Esophagus (tissue), 2 donors: ENCODE data around the gene RO60. TPM values are rescaled to one million over a fixed set of nuclear protein-coding genes. Genes with fewer than 3 reads are reported as not detected.
A peak's percentile ranks its signal among the peaks of the same experiment; 100 is the strongest.

ENCODE experiments used
- H3K27ac ChIP-seq, 2 donors: one replicate each; pipeline ENCODE4 v1.5.1; 2013; ENCODE audit warnings: low read depth in 2 of 2, mild to moderate bottlenecking in 2 of 2, inconsistent platforms in 1 of 2, low read length in 1 of 2, moderate library complexity in 1 of 2
- H3K27me3 ChIP-seq, 2 donors: one replicate each; pipeline ENCODE4 v1.6.1; 2013; ENCODE audit warnings: low read length in 2 of 2, control low read depth in 1 of 2, mild to moderate bottlenecking in 1 of 2; ENCODE audit not compliant: insufficient read depth in 2 of 2, control insufficient read depth in 1 of 2
- H3K36me3 ChIP-seq, 2 donors: one replicate each; pipeline ENCODE4 v1.6.1; 2013; ENCODE audit warnings: low read length in 1 of 2; ENCODE audit not compliant: control insufficient read depth in 2 of 2, insufficient read depth in 2 of 2
- H3K4me1 ChIP-seq, 2 donors: one replicate each; pipeline ENCODE4 v1.6.1; 2013; ENCODE audit warnings: low read length in 1 of 2; ENCODE audit not compliant: control insufficient read depth in 2 of 2, insufficient read depth in 2 of 2
- H3K4me3 ChIP-seq, 2 donors: one replicate each; pipeline ENCODE4 v1.5.1; 2013; ENCODE audit warnings: low read length in 2 of 2, mild to moderate bottlenecking in 2 of 2, low read depth in 1 of 2, moderate library complexity in 1 of 2
- H3K9me3 ChIP-seq, 2 donors: one replicate each; pipeline ENCODE4 v1.6.1; 2013; ENCODE audit warnings: mild to moderate bottlenecking in 2 of 2, low read depth in 1 of 2, low read length in 1 of 2, moderate library complexity in 1 of 2; ENCODE audit not compliant: control insufficient read depth in 2 of 2, insufficient read depth in 1 of 2
- WGBS, 2 donors: extraction: QIAGEN DNeasy Blood & Tissue Kit; methylation state at CpG; one replicate each; pipeline ENCODE4 v1.1.7; 2013; 5-methylcytosine and 5-hydroxymethylcytosine counted together
- polyA plus RNA-seq, 2 donors: library from polyadenylated mRNA; stranded (reverse); fragments of 200-250 nt; gene quantifications; one replicate each; pipeline ENCODE4 v1.2.3, GENCODE V29; 2013
- donor health status: healthy with polysubstance abuse.
- donor health status: Bipolar disorder and iron deficiency.

RO60 gene
- polyA plus RNA-seq, 2 donors: 4.5 to 5.8 TPM

GRCh38 chr1:193079187-193079586 is 19.8 kb downstream of the RO60 start:
- Histone ChIP-seq H3K27me3 (no peaks in the 10 kb centered on the region), H3K27ac (no peak overlapping the region), H3K36me3 (peaks cover 3 to 4% of the 10 kb centered on the region in 2 donors), H3K4me1 (no peaks in the 10 kb centered on the region), H3K4me3 (no peak overlapping the region), H3K9me3 (no peaks in the 10 kb centered on the region)
- 89 to 96% methylated on average over 3 of the region's 3 CpGs for WGBS, 2 donors

- no peaks in the 10 kb centered on the region for H3K9me3 ChIP-seq
- peaks cover 3 to 4% of the 10 kb centered on the region in 2 donors for H3K36me3 ChIP-seq
- no peak overlapping the region for H3K4me3 ChIP-seq
- no peaks in the 10 kb centered on the region for H3K27me3 ChIP-seq
- no peak overlapping the region for H3K27ac ChIP-seq
- WGBS, 2 donors: 85 to 90% methylated on average over 6 of the region's 6 CpGs
- H3K4me1 ChIP-seq: no peaks in the 10 kb centered on the region
Observed at GRCh38 chr1:193083365-193084088, 24.1 kb downstream of the RO60 start.

DNA sequence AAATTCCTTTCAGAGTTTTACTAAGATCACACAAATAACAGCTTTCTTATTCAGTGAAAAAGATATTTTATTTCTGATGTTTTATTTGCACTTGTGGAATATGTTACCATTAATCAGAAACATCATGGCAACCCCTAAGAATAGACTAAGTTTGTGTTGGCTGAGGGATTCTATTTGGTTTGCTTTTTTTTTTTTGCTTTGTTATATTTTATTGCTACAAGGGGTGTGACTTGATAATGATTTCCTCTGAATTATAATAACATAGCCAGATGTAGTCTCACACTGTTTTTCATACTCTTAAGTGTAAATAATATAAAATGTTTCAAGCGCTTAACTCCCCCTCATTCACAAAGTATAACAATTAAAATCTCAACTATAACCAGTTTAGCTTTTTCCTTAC is 25.9 kb downstream of the RO60 start:
- WGBS, 2 donors: 84 to 94% methylated on average over 1 of the region's 1 CpG

DNA sequence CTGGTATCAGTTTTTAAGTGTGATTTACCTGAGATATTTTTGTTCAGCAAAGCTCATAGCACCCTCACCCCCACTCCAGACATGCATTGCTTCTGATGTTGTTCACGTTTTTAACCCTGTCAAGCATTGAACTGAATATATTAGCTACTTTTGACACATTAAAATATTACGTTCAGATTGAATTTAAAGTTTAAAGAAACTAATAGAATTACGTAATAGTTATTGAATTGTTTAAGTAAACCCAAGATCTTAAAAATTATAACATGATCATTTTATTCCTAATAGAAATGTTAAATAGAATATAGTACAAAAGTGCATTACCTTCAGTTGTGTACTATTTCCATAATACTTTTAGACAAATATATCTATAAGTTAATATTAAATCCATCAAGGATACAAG is 26.9 kb downstream of the RO60 start:
- 88 to 91% methylated on average over 3 of the region's 3 CpGs for WGBS, 2 donors
- Histone ChIP-seq H3K27me3 (no peaks in the 10 kb centered on the region), H3K9me3 (no peaks in the 10 kb centered on the region), H3K4me1 (no peaks in the 10 kb centered on the region), H3K36me3 (peaks cover 3 to 4% of the 10 kb centered on the region in 2 donors), H3K27ac (no peak overlapping the region), H3K4me3 (no peak overlapping the region)

More for the DNA sequence above, 25.9 kb downstream of the RO60 start:
- Histone ChIP-seq H3K9me3 (no peaks in the 10 kb centered on the region), H3K27me3 (no peaks in the 10 kb centered on the region), H3K36me3 (peaks cover 3 to 4% of the 10 kb centered on the region in 2 donors), H3K4me3 (no peak overlapping the region), H3K4me1 (no peaks in the 10 kb centered on the region), H3K27ac (no peak overlapping the region)

GRCh38 chr1:193087893-193088292 is 28.5 kb downstream of the RO60 start:
- no peak overlapping the region for H3K4me3 ChIP-seq
- H3K36me3 ChIP-seq: peaks cover 0 to 4% of the 10 kb centered on the region in 2 donors
- no peaks in the 10 kb centered on the region for H3K4me1 ChIP-seq
- WGBS, 2 donors: 54 to 77% methylated on average over 3 of the region's 3 CpGs
- H3K27me3 ChIP-seq: no peaks in the 10 kb centered on the region
- no peaks in the 10 kb centered on the region for H3K9me3 ChIP-seq
- no peak overlapping the region for H3K27ac ChIP-seq

DNA sequence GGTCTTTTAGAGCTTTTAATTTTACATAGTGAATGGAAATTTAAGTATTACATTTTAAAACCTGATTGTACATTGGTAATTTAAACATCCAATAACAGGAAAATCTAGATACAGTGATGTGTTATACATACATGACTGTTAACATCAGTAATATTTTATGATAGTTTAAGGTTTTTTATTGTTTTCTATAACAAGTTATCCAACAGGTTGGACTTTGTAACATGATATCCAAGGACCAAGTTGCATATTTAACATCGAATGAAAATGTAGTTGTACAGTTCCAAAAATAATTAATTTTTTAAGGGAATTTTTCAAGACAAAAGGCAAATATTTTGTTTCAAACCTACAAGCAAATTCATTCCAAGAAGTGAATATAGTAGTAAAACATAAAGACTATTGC is 31.5 kb downstream of the RO60 start:
- no peaks in the 10 kb centered on the region for H3K9me3 ChIP-seq
- no peaks in the 10 kb centered on the region for H3K4me1 ChIP-seq
- H3K27ac ChIP-seq: no peak overlapping the region
- H3K4me3 ChIP-seq: no peak overlapping the region
- 72 to 75% methylated on average over 1 of the region's 1 CpG for WGBS, 2 donors
- H3K27me3 ChIP-seq: no peaks in the 10 kb centered on the region
- H3K36me3 ChIP-seq: peaks cover 0 to 2% of the 10 kb centered on the region in 2 donors

DNA sequence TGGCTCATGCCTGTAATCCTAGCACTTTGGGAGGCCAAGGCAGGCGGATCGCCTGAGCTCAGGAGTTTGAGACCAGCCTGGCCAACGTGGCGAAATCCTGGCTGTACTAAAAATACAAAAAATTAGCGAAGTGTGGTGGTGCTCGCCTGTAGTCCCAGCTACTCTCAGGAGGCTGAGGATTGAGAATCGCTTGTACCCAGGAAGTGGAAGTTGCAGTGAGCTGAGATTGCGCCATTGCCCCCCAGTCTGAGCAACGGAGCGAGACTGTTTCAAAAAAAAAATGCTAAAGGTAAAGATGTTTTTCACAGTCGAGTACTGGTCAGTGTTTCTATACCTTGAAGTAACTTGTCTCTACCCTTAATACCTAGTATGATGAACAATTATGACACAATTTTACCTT is 34.7 kb downstream of the RO60 start:
- H3K4me3 ChIP-seq: no peak overlapping the region
- H3K27ac ChIP-seq: no peak overlapping the region
- H3K9me3 ChIP-seq: no peaks in the 10 kb centered on the region
- no peaks in the 10 kb centered on the region for H3K4me1 ChIP-seq
- WGBS, 2 donors: 96 to 97% methylated on average over 11 of the region's 11 CpGs
- H3K27me3 ChIP-seq: no peaks in the 10 kb centered on the region
- peaks cover 0 to 5% of the 10 kb centered on the region in 2 donors for H3K36me3 ChIP-seq

DNA sequence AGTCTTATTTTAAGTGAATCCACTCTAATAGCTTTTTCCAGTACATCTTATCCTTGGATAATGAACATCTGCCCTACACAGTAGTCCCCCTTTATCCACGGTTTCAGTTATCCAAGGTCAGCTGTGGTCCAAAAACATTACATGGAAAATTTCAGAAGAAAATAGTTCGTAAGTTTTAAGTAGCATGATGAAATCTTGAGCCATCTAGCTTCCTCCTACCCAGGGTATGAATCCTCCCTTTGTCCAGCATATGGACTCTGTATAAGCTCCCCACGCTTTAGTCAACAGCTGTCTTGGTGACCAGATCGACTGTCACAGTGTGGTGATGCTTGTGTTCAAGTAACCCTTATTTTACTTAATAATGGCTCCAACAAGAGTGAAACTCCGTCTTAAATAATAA is 43.2 kb downstream of the RO60 start:
- Histone ChIP-seq H3K27me3 (no peaks in the 10 kb centered on the region), H3K4me1 (no peaks in the 10 kb centered on the region), H3K27ac (no peak overlapping the region), H3K9me3 (no peaks in the 10 kb centered on the region), H3K36me3 (peaks cover 4 to 9% of the 10 kb centered on the region in 2 donors), H3K4me3 (no peak overlapping the region)
- 93 to 94% methylated on average over 5 of the region's 5 CpGs for WGBS, 2 donors

DNA sequence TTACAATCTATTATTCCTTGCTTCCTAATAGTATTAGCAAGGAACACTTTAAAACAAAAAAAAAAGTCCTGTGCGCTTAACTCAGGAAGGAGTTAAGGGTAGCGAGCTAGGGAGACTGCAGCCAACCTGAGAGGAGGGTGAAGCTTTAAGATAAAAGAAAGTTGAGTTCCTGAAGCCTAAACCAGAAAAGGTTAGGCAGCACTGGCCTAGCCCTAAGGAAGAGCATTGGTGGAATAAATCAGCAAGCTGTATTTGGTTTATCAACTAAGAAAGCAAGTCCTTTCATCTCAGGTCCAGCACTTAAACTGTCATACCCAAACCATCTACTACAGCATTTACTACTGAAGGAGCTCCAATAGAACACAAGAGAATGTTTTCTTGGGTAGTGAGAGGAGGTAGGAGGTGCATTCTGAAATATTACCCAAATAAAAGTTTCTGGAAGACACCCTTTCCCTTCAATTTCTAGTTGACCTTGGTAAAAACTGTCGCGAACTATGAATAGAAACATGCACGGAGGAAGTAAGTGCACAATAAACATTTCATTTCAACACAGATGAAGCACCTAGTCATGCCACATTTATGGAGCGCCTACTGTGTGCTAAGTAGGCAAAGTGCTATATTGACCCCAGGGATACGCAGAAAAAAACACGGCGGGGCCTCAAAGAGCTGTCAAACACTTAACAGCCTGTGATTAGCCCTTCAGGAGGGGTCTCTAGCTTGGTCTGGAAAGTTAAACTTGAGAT is 44.5 kb downstream of the RO60 start:
- Histone ChIP-seq H3K4me1 (no peaks in the 10 kb centered on the region), H3K4me3 (peak overlapping the region; percentile 66 to 89), H3K27me3 (no peaks in the 10 kb centered on the region), H3K36me3 (peaks cover 4 to 6% of the 10 kb centered on the region in 2 donors), H3K27ac (peak overlapping the region; percentile 91 to 95), H3K9me3 (no peaks in the 10 kb centered on the region)
- WGBS, 2 donors: 30 to 32% methylated on average over 9 of the region's 9 CpGs
